NB4 (cell line): Measurements from ENCODE around the gene ZSWIM5.

Experiments
- MYC ChIP-seq: IDR thresholded peaks from 2 replicates; pipeline ENCODE4 v1.6.1; 2011; ENCODE audit warnings: low read depth, low read length
- POLR2A ChIP-seq: IDR thresholded peaks from 2 replicates; pipeline ENCODE4 v1.6.1; 2011; ENCODE audit warnings: mild to moderate bottlenecking; ENCODE audit not compliant: insufficient read length; ENCODE audit errors: extremely low read depth
- TF ChIP-seq, protein P1 (sequence below): IDR thresholded peaks from one replicate; pipeline ENCODE4 v1.5.1; 2012; ENCODE audit warnings: low read depth, low read length
- TF ChIP-seq, protein P2 (sequence below): IDR thresholded peaks from 2 replicates; pipeline ENCODE4 v1.6.1; 2011; ENCODE audit warnings: low read depth, low read length

DNA sequence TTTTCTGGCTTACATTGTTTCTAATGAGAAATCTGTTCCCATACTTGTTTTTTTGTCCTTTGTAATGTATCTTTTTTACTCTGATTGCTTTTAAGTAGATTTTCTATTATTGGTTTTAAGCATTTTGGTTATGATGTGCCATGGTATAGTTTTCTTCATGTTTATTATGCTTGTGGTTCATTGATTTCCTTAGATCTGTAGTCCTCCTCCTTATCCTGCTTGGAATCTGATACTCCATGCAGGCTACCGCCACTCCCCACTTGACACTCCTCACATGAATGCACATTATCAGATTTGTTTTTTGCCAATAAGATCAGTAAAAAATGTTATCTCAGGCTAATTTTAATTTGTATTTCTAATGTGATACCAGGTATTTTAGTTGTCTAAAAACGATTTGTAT is 173.6 kb downstream of the ZSWIM5 start:
- no peak for TF ChIP-seq MYC
- no peak for TF ChIP-seq POLR2A
- TF ChIP-seq, protein P1, sequence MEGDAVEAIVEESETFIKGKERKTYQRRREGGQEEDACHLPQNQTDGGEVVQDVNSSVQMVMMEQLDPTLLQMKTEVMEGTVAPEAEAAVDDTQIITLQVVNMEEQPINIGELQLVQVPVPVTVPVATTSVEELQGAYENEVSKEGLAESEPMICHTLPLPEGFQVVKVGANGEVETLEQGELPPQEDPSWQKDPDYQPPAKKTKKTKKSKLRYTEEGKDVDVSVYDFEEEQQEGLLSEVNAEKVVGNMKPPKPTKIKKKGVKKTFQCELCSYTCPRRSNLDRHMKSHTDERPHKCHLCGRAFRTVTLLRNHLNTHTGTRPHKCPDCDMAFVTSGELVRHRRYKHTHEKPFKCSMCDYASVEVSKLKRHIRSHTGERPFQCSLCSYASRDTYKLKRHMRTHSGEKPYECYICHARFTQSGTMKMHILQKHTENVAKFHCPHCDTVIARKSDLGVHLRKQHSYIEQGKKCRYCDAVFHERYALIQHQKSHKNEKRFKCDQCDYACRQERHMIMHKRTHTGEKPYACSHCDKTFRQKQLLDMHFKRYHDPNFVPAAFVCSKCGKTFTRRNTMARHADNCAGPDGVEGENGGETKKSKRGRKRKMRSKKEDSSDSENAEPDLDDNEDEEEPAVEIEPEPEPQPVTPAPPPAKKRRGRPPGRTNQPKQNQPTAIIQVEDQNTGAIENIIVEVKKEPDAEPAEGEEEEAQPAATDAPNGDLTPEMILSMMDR, result no peak
- TF ChIP-seq, protein P2, sequence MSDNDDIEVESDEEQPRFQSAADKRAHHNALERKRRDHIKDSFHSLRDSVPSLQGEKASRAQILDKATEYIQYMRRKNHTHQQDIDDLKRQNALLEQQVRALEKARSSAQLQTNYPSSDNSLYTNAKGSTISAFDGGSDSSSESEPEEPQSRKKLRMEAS, result no peak
